GM12801 (cell line): Measurements from ENCODE around the gene CCL28.

Source experiments
- TF ChIP-seq, protein P1 (sequence below): IDR thresholded peaks from one replicate; pipeline ENCODE4 v1.5.1; 2011; ENCODE audit warnings: control low read depth; ENCODE audit not compliant: insufficient read length; ENCODE audit errors: extremely low read depth

The CCL28 gene

GRCh38 chr5:43401827-43402226, 10.4 kb downstream of the CCL28 start:
- TF ChIP-seq, protein P1, sequence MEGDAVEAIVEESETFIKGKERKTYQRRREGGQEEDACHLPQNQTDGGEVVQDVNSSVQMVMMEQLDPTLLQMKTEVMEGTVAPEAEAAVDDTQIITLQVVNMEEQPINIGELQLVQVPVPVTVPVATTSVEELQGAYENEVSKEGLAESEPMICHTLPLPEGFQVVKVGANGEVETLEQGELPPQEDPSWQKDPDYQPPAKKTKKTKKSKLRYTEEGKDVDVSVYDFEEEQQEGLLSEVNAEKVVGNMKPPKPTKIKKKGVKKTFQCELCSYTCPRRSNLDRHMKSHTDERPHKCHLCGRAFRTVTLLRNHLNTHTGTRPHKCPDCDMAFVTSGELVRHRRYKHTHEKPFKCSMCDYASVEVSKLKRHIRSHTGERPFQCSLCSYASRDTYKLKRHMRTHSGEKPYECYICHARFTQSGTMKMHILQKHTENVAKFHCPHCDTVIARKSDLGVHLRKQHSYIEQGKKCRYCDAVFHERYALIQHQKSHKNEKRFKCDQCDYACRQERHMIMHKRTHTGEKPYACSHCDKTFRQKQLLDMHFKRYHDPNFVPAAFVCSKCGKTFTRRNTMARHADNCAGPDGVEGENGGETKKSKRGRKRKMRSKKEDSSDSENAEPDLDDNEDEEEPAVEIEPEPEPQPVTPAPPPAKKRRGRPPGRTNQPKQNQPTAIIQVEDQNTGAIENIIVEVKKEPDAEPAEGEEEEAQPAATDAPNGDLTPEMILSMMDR = no peak

DNA sequence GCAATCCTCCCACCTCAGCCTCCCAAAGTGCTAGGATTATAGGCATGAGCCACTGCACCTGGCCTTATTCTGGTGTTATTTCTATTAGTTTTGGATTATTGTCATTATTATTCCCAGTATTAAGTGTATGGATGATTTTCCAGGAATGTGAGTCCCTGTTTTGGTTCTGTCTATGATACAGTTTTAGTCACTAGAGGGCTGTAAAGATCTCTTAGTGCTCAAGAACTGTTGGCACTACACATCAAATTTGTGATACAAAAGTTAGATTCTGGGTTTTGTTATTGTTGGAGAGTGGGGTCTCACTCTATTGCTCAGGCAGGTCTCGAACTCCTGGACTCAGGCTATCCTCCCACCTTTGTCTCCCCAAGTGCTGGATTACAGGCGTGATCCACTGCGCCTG, 12.1 kb downstream of the CCL28 start:
- TF ChIP-seq, protein P1 = no peak

GRCh38 chr5:43396762-43397304, 15.4 kb downstream of the CCL28 start:
- TF ChIP-seq, protein P1 = no peak

GRCh38 chr5:43390471-43390870, 21.7 kb downstream of the CCL28 start:
- TF ChIP-seq, protein P1 = no peak

GRCh38 chr5:43389679-43390329, 22.4 kb downstream of the CCL28 start:
- TF ChIP-seq, protein P1 = peak; percentile 72

DNA sequence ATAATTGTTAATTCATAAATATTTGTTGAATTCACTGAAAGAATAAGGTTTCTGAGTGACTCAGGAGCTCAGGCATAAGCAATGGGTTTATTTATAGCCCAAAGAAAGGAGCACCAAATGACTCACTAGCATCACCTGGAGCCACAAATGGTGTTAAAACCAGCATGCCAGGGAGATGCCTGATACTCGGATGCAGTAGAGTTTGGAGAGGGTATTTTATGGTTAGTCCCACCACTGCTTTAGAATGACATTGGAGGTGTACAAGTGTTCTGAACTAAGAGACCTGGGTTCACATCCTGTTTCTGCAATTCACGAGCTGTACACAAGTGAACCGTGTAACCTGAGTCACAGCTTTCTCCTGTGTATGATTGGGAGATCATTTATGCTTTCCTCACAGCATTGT, 25.2 kb downstream of the CCL28 start:
- TF ChIP-seq, protein P1 = no peak

DNA sequence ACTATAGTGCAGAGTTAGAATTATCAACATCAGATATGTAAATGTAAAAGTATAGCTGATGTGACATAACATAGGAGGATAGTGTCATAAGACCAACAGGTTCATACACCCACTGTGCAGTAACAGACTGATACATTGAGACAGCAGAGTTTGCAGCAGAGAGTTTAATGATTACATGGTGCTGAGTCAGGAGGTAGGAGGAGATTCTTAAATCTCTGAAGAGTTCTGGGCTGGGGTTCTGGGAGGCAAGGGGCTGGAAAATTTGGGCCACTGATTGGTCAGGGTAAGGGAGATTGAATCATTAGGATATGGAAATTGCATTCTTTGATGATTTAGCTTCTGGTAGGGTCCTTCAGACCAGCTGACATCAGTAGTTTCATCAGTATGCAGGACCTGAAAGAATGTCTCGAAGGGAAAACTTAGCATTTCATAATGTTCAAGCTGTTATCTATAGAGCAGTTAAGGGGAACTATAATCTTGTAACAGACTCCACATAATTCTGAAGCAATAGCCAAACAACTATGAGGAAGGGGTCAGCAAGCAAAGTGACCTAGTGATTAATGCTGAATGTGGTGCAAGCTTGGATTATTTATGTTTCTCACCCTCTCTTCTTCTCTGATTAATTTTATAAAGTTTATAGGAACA, 35.6 kb downstream of the CCL28 start:
- TF ChIP-seq, protein P1 = no peak
